Measurements from ENCODE around the gene ARMC5.
A peak's percentile ranks its signal among the peaks of the same experiment; 100 is the strongest.

DNA sequence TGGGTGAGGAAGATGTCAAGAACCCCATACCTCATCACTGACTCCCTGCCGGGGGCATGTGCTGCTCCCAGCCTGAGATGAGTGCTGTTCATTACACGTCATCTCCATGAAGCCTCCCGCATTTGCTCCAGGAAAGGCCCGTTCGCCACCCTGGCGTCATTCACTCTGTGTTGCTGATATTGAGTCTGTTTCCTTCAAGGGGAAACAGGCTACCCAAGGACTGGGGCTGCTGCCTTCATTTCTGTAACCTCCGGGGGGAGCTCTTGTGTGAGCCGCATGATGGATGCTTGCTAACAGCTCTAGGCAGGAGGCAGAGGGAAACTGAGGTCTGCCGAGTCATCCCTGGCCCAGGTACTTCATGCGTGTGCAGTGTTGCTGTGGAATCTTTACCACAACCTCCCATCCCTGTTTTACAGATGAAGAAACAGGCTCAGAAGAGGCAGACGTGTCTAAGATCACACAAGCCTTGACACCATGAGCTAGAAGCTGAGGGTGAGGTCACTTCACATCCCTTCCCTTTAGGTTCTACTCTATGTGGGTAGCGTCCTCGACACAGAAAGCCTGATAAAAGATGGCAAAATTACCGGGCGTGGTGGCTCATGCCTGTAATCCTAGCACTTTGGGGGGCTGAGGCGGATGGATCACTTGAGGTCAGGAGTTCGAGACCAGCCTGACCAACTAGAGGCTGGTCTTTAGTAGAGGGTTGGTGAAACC lies 3.5 kb upstream of the ARMC5 start:
- TF ChIP-seq, protein P1, sequence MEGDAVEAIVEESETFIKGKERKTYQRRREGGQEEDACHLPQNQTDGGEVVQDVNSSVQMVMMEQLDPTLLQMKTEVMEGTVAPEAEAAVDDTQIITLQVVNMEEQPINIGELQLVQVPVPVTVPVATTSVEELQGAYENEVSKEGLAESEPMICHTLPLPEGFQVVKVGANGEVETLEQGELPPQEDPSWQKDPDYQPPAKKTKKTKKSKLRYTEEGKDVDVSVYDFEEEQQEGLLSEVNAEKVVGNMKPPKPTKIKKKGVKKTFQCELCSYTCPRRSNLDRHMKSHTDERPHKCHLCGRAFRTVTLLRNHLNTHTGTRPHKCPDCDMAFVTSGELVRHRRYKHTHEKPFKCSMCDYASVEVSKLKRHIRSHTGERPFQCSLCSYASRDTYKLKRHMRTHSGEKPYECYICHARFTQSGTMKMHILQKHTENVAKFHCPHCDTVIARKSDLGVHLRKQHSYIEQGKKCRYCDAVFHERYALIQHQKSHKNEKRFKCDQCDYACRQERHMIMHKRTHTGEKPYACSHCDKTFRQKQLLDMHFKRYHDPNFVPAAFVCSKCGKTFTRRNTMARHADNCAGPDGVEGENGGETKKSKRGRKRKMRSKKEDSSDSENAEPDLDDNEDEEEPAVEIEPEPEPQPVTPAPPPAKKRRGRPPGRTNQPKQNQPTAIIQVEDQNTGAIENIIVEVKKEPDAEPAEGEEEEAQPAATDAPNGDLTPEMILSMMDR (conservative IDR thresholded peaks at IDR 0.05 in 1 of 2, IDR thresholded peaks at IDR 0.05 in 1 of 2; ENCODE audit: extremely low read depth in 1 of 2, insufficient read depth in 1 of 2, low read depth in 1 of 2, low read length in 2 of 2) = peak in 1 of 2 donors; percentile 33
- TF ChIP-seq EZH2 (IDR thresholded peaks at IDR 0.05; ENCODE audit: borderline replicate concordance, low read length) = no peak

All from mammary epithelial cell (primary cell).